Activated T-cell treated with anti-CD3 and anti-CD28 coated beads, Interleukin-2, amount 50 U/mL, for 72 hours (primary cell): ENCODE results near the gene DIAPH2. TPM values are rescaled to one million over a fixed set of nuclear protein-coding genes. Genes with fewer than 3 reads are reported as not detected.
"Not testable (repeated sequence)": the region's sequence is repeated elsewhere in the genome, so short reads cannot be mapped to it uniquely, and the experiment has no call there.

Source experiments
- ATAC-seq, 2 donors: fragments of 150-1000 bp; cut with Tn5 transposase; replicated peaks in 1 of 2; 2 replicates each; pipeline ENCODE4 v1.10.0; 2021; ENCODE audit warnings: moderate library complexity in 2 of 2, mild to moderate bottlenecking in 1 of 2
- DNase-seq, 2 donors: peaks; one replicate each; pipeline ENCODE4 v3.0.0; 2021 to 2022; ENCODE audit warnings: mixed read lengths in 1 of 2
- H3K27ac Mint-ChIP-seq: one replicate; pipeline ENCODE4 v1.8.0; 2022; ENCODE audit warnings: mild to moderate bottlenecking, moderate library complexity, mixed read lengths
- H3K27me3 Mint-ChIP-seq: one replicate; pipeline ENCODE4 v1.8.0; 2022; ENCODE audit warnings: low read depth, mixed read lengths
- H3K36me3 Mint-ChIP-seq, 2 donors: one replicate each; pipeline ENCODE4 v1.8.0; 2022; ENCODE audit warnings: mixed read lengths in 2 of 2, mild to moderate bottlenecking in 1 of 2; ENCODE audit not compliant: insufficient read depth in 2 of 2
- H3K4me1 Mint-ChIP-seq: one replicate; pipeline ENCODE4 v1.8.0; 2022; ENCODE audit warnings: low read depth, mixed read lengths
- H3K4me3 Mint-ChIP-seq, 2 donors: one replicate each; pipeline ENCODE4 v1.8.0; 2022; ENCODE audit warnings: mild to moderate bottlenecking in 2 of 2, mixed read lengths in 2 of 2, moderate library complexity in 2 of 2
- H3K9me3 Mint-ChIP-seq, 2 donors: one replicate each; pipeline ENCODE4 v1.8.0; 2022; ENCODE audit warnings: mixed read lengths in 2 of 2
- total RNA-seq, 2 donors: library from RNA; stranded (reverse); gene quantifications; one replicate each; pipeline ENCODE4 v1.2.3, GENCODE V29; 2022

The DIAPH2 gene
- total RNA-seq, 2 donors from 2014 or later, result 10.6 to 11.6 TPM

DNA sequence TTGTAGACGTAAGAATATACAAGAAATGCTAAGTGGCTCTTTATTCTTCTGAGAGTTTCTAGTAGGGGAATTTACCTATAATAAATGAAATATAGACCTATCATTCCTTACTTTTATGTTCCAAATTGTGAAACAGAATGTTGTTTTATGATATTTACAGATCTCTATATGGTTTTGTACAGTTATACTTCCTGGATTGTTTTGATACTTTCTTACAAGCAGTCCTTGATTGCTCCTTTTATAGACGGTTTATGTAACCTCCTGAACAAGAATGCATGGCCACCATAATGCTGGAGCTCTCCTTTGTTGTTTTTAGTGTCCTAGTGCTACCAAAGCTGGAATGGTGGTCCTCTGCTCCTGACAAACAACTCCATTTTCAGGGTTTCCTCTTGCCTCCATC, 107.4 kb downstream of the DIAPH2 start:
- H3K4me3 Mint-ChIP-seq, result no peak overlapping the region
- no peak overlapping the region for H3K27ac Mint-ChIP-seq
- no peaks in the 10 kb centered on the region for H3K9me3 Mint-ChIP-seq
- no peaks in the 10 kb centered on the region for H3K27me3 Mint-ChIP-seq
- DNase-seq (no peak), ATAC-seq (no peak)
- H3K4me1 Mint-ChIP-seq, result no peaks in the 10 kb centered on the region
- H3K36me3 Mint-ChIP-seq, result no peaks in the 10 kb centered on the region

DNA sequence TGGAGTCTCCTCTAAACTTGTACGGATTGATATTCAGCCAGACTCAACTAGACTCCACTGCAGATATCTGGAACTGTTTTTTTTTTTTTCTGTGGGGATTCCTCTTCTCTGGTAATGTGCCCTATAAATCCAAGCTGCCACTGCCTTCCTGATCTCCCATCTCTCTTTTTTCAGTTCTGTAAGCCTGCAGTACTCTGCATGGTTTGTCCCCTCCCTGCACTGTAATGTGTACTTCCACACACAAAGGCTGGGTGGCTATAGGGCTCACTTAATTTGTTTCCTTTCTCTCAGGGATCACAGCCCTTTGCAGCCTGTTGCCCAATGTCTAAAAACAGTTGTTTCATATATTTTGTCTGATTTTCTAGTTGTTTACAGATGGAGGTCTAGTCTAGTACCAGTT, 114.3 kb downstream of the DIAPH2 start:
- DNase-seq (no peak), ATAC-seq (no peak)
- H3K27ac Mint-ChIP-seq, result no peak overlapping the region
- H3K4me1 Mint-ChIP-seq, result no peaks in the 10 kb centered on the region
- no peaks in the 10 kb centered on the region for H3K36me3 Mint-ChIP-seq
- peaks cover 5% of the 10 kb centered on the region for H3K27me3 Mint-ChIP-seq
- no peaks in the 10 kb centered on the region for H3K9me3 Mint-ChIP-seq
- H3K4me3 Mint-ChIP-seq, result no peak overlapping the region

DNA sequence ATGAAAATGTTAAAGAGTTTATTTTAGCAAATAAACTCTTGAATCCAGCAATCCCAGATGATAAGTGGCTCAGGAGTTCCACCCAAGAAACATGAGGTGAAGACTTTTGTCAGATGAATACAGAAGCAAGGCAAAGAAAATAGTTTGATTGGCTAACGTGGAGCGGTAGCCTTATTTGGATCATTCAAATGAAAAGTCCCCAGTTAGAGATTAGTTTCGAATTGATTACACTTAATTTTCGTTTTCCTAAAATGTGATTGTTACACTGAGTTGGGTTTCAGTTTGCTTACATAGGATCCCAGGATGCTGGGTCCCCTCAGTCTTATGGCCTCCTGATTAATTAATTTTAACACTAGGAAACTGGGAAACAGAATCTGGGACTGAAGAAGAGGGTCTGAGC, 122.7 kb downstream of the DIAPH2 start:
- ATAC-seq (no peak), DNase-seq (no peak)
- no peak overlapping the region for H3K4me3 Mint-ChIP-seq
- no peaks in the 10 kb centered on the region for H3K4me1 Mint-ChIP-seq
- H3K27ac Mint-ChIP-seq, result no peak overlapping the region
- H3K27me3 Mint-ChIP-seq, result no peaks in the 10 kb centered on the region
- H3K9me3 Mint-ChIP-seq, result peaks cover 0 to 3% of the 10 kb centered on the region in 2 donors
- no peaks in the 10 kb centered on the region for H3K36me3 Mint-ChIP-seq

DNA sequence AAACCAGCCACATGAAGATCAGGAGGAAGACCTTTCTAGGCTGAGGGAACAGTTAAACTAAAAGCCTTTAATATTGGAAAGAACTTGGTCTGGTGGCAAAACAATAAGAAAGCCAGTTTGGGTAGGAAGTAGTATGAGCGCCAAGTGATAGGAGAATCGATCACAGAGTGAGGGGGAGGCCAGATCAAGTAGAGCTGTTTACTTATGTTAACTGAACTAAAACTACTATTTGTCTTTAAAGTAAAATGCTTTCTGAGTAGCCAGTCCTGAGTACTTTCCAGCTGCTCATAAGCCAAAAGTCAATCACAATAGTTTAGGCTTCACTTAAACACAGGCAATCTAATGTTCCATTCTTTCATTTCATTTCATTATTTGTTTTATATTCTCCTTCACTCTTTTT, 136.3 kb downstream of the DIAPH2 start:
- no peak overlapping the region for H3K4me3 Mint-ChIP-seq
- no peaks in the 10 kb centered on the region for H3K27me3 Mint-ChIP-seq
- no peaks in the 10 kb centered on the region for H3K4me1 Mint-ChIP-seq
- DNase-seq (no peak), ATAC-seq (no peak)
- peaks cover 0 to 2% of the 10 kb centered on the region in 2 donors for H3K36me3 Mint-ChIP-seq
- H3K27ac Mint-ChIP-seq, result peak overlapping the region; percentile 65
- no peaks in the 10 kb centered on the region for H3K9me3 Mint-ChIP-seq

DNA sequence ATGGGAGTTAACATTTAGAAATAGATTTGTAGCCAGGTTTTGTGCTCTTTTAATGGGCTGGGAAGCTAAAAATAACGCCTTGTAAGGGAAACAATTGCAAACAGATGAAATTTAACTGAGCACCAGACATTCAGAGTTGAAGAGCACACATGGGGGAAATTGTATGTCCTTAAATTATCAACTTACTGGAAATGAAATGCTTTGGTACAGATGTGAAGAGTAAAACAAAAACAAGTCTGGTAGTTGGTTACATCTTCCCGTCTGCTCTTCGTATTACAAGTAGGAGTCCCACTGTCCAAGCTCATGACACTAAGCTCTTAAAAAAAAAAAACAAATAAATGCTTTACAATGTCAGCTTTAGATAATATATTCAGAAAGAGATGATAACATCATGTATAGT, 139.5 kb downstream of the DIAPH2 start:
- Mint-ChIP-seq H3K9me3 (no peaks in the 10 kb centered on the region), H3K4me1 (no peaks in the 10 kb centered on the region), H3K36me3 (no peaks in the 10 kb centered on the region), H3K27me3 (no peaks in the 10 kb centered on the region), H3K27ac (no peak overlapping the region), H3K4me3 (no peak overlapping the region)
- no peak for DNase-seq
- no peak for ATAC-seq

DNA sequence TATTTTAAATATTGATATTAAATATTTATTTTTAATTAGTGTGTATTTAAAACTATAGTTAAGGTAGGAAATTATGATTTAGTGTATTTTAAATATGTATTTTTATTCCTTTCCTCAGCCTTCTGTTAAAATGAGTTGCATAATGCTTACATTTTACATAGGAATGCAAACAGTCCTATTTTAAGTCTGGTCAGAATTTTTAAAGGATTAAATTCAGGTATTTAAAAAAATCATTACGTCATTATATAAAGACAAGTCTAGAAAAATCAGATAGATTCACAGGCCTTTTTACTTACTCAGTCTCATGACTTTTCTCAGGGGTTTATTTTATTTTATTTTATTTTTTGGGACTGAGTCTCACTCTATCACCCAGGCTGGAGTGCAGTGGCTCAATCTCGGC, 148.7 kb downstream of the DIAPH2 start:
- ATAC-seq (no peak), DNase-seq (no peak)
- H3K27ac Mint-ChIP-seq, result no peak overlapping the region
- H3K36me3 Mint-ChIP-seq, result no peaks in the 10 kb centered on the region
- no peaks in the 10 kb centered on the region for H3K9me3 Mint-ChIP-seq
- no peaks in the 10 kb centered on the region for H3K27me3 Mint-ChIP-seq
- no peaks in the 10 kb centered on the region for H3K4me1 Mint-ChIP-seq
- H3K4me3 Mint-ChIP-seq, result no peak overlapping the region

DNA sequence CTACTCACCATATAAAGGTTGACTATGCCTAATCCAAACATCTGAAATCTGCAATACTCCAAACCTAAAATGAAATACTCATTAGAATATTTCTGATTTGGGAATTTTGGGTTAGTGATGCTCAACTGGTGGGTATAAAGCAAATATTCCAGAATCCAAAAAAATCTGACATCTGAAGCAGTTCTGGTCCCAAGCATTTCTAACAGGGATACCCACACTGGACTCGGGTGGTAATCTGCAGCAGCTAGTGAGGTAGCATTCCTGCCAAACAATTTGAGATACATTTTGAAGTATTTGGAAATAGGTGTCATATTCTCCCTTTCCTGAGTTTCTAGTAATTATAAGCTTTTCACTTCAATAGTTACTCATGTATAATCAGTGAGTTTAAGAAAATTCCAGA, 149.5 kb downstream of the DIAPH2 start:
- DNase-seq (no peak), ATAC-seq (no peak)
- no peaks in the 10 kb centered on the region for H3K4me1 Mint-ChIP-seq
- no peaks in the 10 kb centered on the region for H3K27me3 Mint-ChIP-seq
- no peak overlapping the region for H3K4me3 Mint-ChIP-seq
- no peak overlapping the region for H3K27ac Mint-ChIP-seq
- no peaks in the 10 kb centered on the region for H3K9me3 Mint-ChIP-seq
- H3K36me3 Mint-ChIP-seq, result no peaks in the 10 kb centered on the region

DNA sequence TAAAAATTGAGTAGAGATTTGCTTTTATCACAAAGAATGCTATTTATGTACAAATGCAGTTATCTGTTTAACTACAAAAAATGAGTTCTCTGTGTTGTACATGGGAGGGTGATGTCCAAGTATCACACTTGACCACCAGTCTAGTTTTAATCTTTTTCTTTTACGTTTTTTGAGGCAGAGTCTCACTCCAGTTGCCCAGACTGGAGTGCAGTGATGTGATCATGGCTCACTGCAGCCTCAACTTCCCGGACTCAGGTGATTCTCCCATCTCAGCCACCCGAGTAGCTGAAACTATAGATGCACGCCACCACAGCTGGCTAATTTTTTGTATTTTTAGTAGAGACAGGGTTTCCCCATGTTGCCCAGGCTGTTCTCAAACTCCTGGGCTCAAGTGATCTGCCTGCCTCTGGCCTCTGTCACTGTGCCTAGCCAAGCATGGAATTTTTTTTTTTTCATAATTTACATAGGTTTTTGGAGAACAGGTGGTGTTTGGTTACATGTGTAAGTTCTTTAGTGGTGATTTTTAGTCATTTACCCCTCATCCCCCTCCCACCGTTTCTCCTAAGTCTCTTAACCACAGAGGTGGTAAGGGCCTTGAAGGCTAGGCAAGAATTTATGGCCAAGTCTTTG, 151.1 kb downstream of the DIAPH2 start:
- H3K9me3 Mint-ChIP-seq, result no peaks in the 10 kb centered on the region
- H3K27me3 Mint-ChIP-seq, result no peaks in the 10 kb centered on the region
- no peaks in the 10 kb centered on the region for H3K36me3 Mint-ChIP-seq
- no peak overlapping the region for H3K4me3 Mint-ChIP-seq
- no peaks in the 10 kb centered on the region for H3K4me1 Mint-ChIP-seq
- H3K27ac Mint-ChIP-seq, result no peak overlapping the region
- ATAC-seq (no peak), DNase-seq (no peak)

DNA sequence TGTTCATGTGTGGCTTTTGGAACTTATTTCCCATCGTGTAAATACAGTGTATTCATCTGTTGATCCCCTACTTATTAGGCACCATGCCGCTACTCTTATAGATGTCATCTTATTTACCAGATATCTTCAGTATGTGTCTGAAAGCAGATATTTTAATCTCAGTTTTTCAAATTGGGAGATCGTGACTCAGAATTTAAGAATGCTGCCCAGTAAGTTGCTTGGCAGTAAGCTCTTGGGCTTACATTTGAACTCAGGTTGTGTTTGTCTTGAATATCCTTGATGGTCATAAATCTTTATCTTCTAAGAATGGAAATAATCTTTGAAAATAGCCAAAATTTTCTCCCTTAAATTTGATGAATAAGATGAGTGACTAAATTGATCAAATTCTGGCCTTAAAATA, 153.2 kb downstream of the DIAPH2 start:
- no peak for DNase-seq

DNA sequence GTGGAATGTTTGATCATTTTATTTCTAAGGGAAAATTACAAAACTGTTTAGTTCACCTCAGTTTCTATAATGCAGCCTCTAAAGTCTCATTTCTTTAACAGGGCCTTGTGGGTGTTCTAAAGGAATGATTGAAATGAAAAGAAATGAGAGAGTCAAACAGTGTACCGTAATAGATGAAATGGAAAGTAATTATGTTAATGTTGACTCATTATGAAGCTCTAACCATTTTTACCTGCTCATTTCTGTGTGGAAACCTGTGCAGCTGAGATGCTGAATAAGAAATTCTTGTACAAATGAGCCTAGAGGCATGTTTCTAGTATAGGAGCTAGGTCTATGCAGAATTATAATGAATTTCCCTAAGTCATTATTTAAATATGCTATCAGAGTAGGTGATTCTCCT, 153.9 kb downstream of the DIAPH2 start:
- H3K4me3 Mint-ChIP-seq, result no peak overlapping the region
- peaks cover 7% of the 10 kb centered on the region for H3K27me3 Mint-ChIP-seq
- H3K9me3 Mint-ChIP-seq, result no peaks in the 10 kb centered on the region
- H3K4me1 Mint-ChIP-seq, result no peaks in the 10 kb centered on the region
- DNase-seq (no peak), ATAC-seq (no peak)
- no peak overlapping the region for H3K27ac Mint-ChIP-seq
- H3K36me3 Mint-ChIP-seq, result no peaks in the 10 kb centered on the region

More for the DNA sequence above, 153.2 kb downstream of the DIAPH2 start:
- no peaks in the 10 kb centered on the region for H3K36me3 Mint-ChIP-seq
- H3K4me1 Mint-ChIP-seq, result no peaks in the 10 kb centered on the region
- no peaks in the 10 kb centered on the region for H3K9me3 Mint-ChIP-seq
- H3K4me3 Mint-ChIP-seq, result no peak overlapping the region
- no peak overlapping the region for H3K27ac Mint-ChIP-seq
- peaks cover 7% of the 10 kb centered on the region for H3K27me3 Mint-ChIP-seq
- no peak for ATAC-seq

DNA sequence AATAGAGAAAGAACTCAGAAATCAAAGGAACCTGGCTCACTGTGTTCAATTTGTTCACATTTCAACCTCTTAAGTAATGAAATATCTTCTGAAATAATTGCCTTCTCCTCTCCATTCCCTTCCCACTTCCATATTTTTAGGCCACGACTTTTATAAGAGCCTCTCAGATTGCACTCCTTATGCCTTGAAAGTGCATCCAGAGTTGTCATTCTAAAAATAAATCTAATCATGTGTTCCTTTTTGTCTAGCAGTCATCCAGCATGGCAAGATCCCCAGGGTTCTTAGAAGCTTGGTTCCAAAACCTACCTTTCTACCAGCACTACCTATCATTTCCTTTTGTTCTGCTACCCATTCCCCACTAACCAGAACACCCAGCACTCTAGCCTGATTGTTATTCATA, 156.7 kb downstream of the DIAPH2 start:
- no peak for ATAC-seq
- H3K36me3 Mint-ChIP-seq, result no peaks in the 10 kb centered on the region
- H3K9me3 Mint-ChIP-seq, result no peaks in the 10 kb centered on the region

DNA sequence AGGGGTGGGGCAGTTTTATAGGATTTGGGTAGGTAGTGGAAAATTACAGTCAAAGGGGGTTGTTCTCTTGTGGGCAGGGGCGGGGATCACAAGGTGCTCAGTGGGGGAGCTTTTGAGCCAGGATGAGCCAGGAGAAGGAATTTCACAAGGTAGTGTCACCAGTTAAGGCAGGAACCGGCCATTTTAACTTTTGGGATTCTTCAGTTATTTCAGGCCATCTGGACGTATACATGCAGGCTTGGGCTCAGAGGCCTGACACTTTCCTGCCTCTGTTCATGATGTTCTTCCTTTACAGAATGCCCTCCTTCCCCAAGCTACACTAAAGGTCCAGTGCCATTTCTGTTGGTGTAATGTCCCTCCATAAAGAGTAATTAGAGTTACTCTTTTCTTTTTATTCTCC, 157.2 kb downstream of the DIAPH2 start:
- H3K9me3 Mint-ChIP-seq, H3K36me3 Mint-ChIP-seq, H3K27ac Mint-ChIP-seq, H3K4me3 Mint-ChIP-seq, ATAC-seq, DNase-seq, H3K4me1 Mint-ChIP-seq, H3K27me3 Mint-ChIP-seq: not testable (repeated sequence)

More for the DNA sequence above, 156.7 kb downstream of the DIAPH2 start:
- Mint-ChIP-seq H3K4me1 (no peaks in the 10 kb centered on the region), H3K4me3 (no peak overlapping the region), H3K27me3 (peaks cover 7% of the 10 kb centered on the region), H3K27ac (no peak overlapping the region)
- DNase-seq, result no peak

DNA sequence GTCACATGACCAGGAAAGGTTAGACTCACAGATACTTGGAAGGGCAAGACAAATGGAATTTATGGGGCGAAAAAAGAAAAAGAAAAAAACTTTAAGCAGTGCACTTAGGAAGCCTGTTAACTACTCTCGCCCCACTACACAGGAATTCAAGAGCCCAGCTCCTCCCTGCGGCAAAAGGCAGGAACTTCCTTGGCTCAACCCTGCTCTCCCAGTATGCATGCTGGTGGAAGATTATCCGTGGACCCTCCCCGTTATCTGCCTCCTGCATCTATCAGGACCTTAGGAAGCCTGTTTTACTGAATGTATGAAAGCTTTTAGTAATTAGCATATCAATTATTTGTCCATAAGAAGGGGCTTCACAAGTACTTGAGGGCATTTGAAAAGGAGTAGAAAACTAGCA, 158.9 kb downstream of the DIAPH2 start:
- no peaks in the 10 kb centered on the region for H3K36me3 Mint-ChIP-seq
- H3K4me3 Mint-ChIP-seq, result no peak overlapping the region
- H3K4me1 Mint-ChIP-seq, result no peaks in the 10 kb centered on the region
- no peak for DNase-seq
- peaks cover 13% of the 10 kb centered on the region for H3K27me3 Mint-ChIP-seq
- no peak overlapping the region for H3K27ac Mint-ChIP-seq
- no peaks in the 10 kb centered on the region for H3K9me3 Mint-ChIP-seq
- no peak for ATAC-seq

DNA sequence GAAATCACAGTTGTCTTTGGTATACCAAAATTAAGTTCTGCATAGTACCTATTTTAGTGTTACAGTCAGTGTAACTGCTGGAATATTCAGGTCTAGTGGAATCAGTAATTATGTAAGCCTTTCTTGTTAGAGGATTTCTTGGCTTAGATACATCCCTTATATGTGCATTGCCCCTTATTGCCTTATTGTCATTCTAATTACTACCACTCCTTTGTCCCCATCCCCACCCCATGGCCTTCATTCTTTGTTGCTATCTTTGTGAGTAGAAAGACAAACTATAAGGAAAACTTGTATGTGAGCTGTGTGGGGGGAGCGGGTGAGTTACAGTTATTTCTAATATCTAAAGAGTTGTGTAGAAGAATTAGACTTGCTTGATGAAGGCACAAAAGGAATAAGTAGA, 162.2 kb downstream of the DIAPH2 start:
- Mint-ChIP-seq H3K27ac (no peak overlapping the region), H3K27me3 (peaks cover 14% of the 10 kb centered on the region), H3K4me3 (no peak overlapping the region), H3K36me3 (no peaks in the 10 kb centered on the region), H3K4me1 (no peaks in the 10 kb centered on the region), H3K9me3 (no peaks in the 10 kb centered on the region)
- ATAC-seq (no peak), DNase-seq (no peak)
